Osteocyte (in vitro differentiated cells): ENCODE measurements around the gene GALNT2. TPM values are rescaled to one million over a fixed set of nuclear protein-coding genes. Genes with fewer than 3 reads are reported as not detected.

Experiments
- DNase-seq: peaks from one replicate; pipeline ENCODE4 v3.0.0; 2021; ENCODE audit warnings: mixed read lengths; ENCODE audit not compliant: unreplicated experiment; ENCODE audit errors: extremely low spot score
- H3K27ac Mint-ChIP-seq: one replicate; pipeline ENCODE4 v1.8.0; 2021; ENCODE audit warnings: mild to moderate bottlenecking, mixed read lengths; ENCODE audit not compliant: unreplicated experiment
- H3K27me3 Mint-ChIP-seq: one replicate; pipeline ENCODE4 v1.8.0; 2021; ENCODE audit warnings: mixed read lengths; ENCODE audit not compliant: unreplicated experiment
- H3K36me3 Mint-ChIP-seq: one replicate; pipeline ENCODE4 v1.8.0; 2021; ENCODE audit warnings: mixed read lengths; ENCODE audit not compliant: unreplicated experiment
- H3K4me1 Mint-ChIP-seq: one replicate; pipeline ENCODE4 v1.8.0; 2021; ENCODE audit warnings: mixed read lengths; ENCODE audit not compliant: unreplicated experiment
- H3K4me3 Mint-ChIP-seq: one replicate; pipeline ENCODE4 v1.8.0; 2021; ENCODE audit warnings: mild to moderate bottlenecking, moderate library complexity, mixed read lengths; ENCODE audit not compliant: unreplicated experiment
- H3K9me3 Mint-ChIP-seq: one replicate; pipeline ENCODE4 v1.8.0; 2021; ENCODE audit warnings: mixed read lengths; ENCODE audit not compliant: unreplicated experiment
- total RNA-seq: library from RNA; stranded (reverse); gene quantifications from 2 replicates; pipeline ENCODE4 v1.2.1, GENCODE V29; 2021
- TF ChIP-seq, protein P1 (sequence below): fragments of 200-600 bp; sonication (generic); IDR thresholded peaks from 2 replicates; pipeline ENCODE4 v1.5.0; 2021; ENCODE audit warnings: antibody characterized with exemption, mild to moderate bottlenecking, moderate library complexity

The GALNT2 gene
- total RNA-seq, 1 donor from 2014 or later, result 149 TPM

DNA sequence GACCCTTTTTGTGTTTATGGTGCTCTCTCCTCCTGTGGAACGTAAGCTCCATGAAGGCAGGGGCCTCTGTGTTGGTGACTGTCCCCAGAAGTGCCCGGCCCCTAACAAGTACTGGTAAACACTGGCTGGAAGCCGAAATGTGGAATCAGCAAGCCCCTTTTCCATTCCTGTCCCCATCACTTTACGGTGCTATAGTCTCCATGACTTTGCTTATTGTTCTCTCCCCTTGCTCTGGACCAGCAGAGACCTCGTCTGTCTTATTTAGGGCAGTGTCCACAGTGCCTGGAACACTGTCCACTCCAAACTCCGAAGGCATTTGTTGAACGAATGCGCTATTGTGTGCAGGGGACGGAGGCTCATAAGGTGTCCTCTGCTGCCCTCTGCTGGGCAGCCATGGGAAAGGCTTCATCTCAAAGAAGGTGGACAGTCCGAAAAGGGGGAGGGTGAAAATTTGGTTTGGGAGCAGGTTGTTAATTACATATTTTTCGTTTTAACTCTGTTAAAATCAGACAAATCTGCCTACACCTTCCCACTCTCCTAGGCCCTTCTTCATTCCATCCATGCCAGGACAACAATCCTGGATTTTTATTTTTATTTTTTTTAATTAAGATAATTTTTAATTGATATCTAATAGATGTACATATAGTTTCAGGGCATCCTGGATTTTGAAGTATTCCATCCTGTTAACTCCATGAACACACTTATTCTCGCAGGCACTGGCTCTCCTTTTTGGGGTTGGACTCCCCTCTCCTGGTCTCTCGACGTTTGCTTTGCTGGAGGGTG is 243.5 kb downstream of the GALNT2 start:
- Mint-ChIP-seq H3K4me1 (peaks cover 6% of the 10 kb centered on the region), H3K36me3 (no peaks in the 10 kb centered on the region), H3K9me3 (no peaks in the 10 kb centered on the region), H3K27ac (no peak overlapping the region), H3K27me3 (peaks cover 17% of the 10 kb centered on the region), H3K4me3 (no peak overlapping the region)
- TF ChIP-seq, protein P1, sequence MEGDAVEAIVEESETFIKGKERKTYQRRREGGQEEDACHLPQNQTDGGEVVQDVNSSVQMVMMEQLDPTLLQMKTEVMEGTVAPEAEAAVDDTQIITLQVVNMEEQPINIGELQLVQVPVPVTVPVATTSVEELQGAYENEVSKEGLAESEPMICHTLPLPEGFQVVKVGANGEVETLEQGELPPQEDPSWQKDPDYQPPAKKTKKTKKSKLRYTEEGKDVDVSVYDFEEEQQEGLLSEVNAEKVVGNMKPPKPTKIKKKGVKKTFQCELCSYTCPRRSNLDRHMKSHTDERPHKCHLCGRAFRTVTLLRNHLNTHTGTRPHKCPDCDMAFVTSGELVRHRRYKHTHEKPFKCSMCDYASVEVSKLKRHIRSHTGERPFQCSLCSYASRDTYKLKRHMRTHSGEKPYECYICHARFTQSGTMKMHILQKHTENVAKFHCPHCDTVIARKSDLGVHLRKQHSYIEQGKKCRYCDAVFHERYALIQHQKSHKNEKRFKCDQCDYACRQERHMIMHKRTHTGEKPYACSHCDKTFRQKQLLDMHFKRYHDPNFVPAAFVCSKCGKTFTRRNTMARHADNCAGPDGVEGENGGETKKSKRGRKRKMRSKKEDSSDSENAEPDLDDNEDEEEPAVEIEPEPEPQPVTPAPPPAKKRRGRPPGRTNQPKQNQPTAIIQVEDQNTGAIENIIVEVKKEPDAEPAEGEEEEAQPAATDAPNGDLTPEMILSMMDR, result peak; percentile 92
- no peak for DNase-seq

DNA sequence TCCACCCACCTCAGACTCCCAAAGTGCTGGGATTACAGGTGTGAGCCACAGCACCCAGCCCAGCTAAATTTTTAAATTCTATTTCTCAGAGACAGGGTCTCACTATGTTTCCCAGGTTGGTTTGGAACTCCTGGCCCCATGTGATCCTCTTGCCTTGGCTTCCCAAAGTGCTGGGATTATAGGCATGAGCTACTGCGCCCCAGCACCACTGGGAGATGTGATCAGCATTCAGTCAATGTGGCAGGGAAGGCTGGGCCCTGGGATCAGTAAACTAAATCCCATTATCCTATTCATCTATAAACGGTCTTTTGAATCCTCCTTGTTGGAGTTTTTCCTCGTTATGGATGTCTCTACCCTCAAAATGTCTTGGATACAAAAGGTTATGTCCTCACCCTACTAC is 245.6 kb downstream of the GALNT2 start:
- DNase-seq, result no peak
- H3K36me3 Mint-ChIP-seq, result no peaks in the 10 kb centered on the region
- TF ChIP-seq, protein P1, result no peak

DNA sequence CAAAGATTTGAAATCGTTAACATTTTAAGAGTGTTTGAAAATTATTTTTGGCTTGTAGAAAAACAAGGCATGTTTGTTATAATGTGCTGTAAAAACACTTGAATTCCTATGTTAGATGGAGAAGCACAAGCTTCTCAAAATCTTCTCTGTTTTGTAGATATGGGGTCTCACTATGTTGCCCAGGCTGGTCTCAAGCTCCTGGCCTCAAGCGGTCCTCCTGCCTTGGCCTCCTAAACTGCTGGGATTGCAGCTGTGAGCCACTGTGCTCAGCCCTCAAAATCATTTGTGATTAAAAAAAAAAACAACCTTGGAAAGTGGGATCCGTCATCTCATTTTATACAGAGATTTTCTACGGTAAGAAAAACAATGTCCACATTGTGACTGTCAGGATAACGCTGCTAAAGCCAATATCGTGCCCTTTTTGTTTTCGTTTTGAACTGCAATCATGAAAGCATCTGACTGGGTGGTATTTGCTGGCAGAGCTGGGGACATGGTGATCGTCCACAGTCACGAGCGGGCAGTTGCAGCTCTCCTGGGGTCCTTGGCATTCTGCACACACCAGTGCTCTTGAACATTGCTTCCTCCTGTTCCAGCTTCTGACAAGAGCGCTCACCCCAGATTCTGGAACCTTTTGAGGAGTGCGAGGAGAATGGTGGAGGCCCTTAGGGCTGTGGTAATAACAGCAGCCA is 246.6 kb downstream of the GALNT2 start:
- H3K27me3 Mint-ChIP-seq, result peaks cover 19% of the 10 kb centered on the region
- no peaks in the 10 kb centered on the region for H3K36me3 Mint-ChIP-seq
- no peak for DNase-seq
- peaks cover 6% of the 10 kb centered on the region for H3K4me1 Mint-ChIP-seq
- TF ChIP-seq, protein P1, result no peak
- H3K4me3 Mint-ChIP-seq, result no peak overlapping the region
- no peaks in the 10 kb centered on the region for H3K9me3 Mint-ChIP-seq
- no peak overlapping the region for H3K27ac Mint-ChIP-seq

More for the DNA sequence above, 245.6 kb downstream of the GALNT2 start:
- no peak overlapping the region for H3K4me3 Mint-ChIP-seq
- H3K27me3 Mint-ChIP-seq, result peaks cover 19% of the 10 kb centered on the region
- H3K9me3 Mint-ChIP-seq, result no peaks in the 10 kb centered on the region
- H3K4me1 Mint-ChIP-seq, result peaks cover 6% of the 10 kb centered on the region
- no peak overlapping the region for H3K27ac Mint-ChIP-seq

DNA sequence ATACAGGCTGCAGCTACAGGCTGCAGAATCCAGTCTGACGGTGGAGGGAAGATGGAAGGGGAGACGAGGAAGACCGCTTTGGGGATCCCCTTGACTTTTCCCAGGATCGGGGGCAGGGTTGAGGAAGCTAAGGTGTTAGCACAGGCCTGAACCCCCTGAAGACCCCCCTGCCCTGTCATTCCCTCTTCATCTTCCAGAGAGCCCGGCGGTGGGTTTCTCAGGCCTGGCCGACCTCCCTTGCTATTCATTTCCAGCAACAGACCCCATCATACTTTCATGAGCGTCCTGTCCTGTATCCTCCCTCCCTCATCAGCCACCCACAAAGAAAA is 247.1 kb downstream of the GALNT2 start:
- no peak for DNase-seq
- no peaks in the 10 kb centered on the region for H3K36me3 Mint-ChIP-seq
- peaks cover 6% of the 10 kb centered on the region for H3K4me1 Mint-ChIP-seq
- H3K9me3 Mint-ChIP-seq, result no peaks in the 10 kb centered on the region
- TF ChIP-seq, protein P1, result no peak
- peaks cover 19% of the 10 kb centered on the region for H3K27me3 Mint-ChIP-seq
- no peak overlapping the region for H3K4me3 Mint-ChIP-seq
- H3K27ac Mint-ChIP-seq, result no peak overlapping the region

DNA sequence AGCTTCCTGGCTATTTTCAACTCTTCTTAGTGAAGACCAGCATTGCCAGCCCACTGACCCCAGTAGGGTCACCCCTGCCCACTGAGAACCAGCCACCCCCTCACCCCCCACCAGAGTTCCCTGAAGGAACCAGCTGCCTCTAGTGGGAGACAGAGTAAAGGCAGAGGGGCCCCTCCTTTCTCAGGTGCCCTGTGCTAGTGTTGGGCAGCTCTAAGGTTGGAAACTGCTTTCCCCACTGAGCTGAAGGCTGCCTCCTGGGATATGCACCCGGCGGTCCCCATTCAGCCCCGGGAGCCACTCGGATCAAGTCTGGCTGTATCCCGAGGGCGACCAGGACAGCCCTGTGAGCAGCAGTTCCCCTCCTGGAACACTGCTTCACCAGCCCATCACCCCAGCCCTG is 248.1 kb downstream of the GALNT2 start:
- no peak for DNase-seq
- Mint-ChIP-seq H3K36me3 (no peaks in the 10 kb centered on the region), H3K4me1 (peaks cover 6% of the 10 kb centered on the region), H3K4me3 (no peak overlapping the region), H3K27me3 (peaks cover 19% of the 10 kb centered on the region), H3K9me3 (no peaks in the 10 kb centered on the region), H3K27ac (no peak overlapping the region)
- TF ChIP-seq, protein P1, result no peak
